Adrenal gland (tissue), 12 donors: ENCODE data around the gene WDR31. TPM values are rescaled to one million over a fixed set of nuclear protein-coding genes. Genes with fewer than 3 reads are reported as not detected.

Experiments
- DNase-seq, 7 donors: peaks; one replicate each; pipeline ENCODE4 v3.0.0-alpha.2; 2019 to 2020
- H3K27ac ChIP-seq, 5 donors: fragments of 200-600 bp; sonication (generic) in 4 of 5; 1 replicate in 3 of 5; 2 replicates in 2 of 5; pipeline versions ENCODE4 v1.5.1 to v1.8.0; 2016 to 2020; ENCODE audit warnings: mild to moderate bottlenecking in 1 of 5
- H3K27me3 ChIP-seq: fragments of 200-600 bp; 2 replicates; pipeline ENCODE4 v1.8.0; 2021
- H3K36me3 ChIP-seq, 2 donors: fragments of 200-600 bp; replicated peaks in 1 of 2; 1 replicate in 1 of 2; 2 replicates in 1 of 2; pipeline versions ENCODE4 v1.5.1 to v1.8.0; 2018 to 2022
- H3K4me1 ChIP-seq, 2 donors: fragments of 200-600 bp; replicated peaks in 1 of 2; 1 replicate in 1 of 2; 2 replicates in 1 of 2; pipeline versions ENCODE4 v1.5.1 to v1.8.0; 2018 to 2021
- H3K4me3 ChIP-seq, 4 donors: fragments of 200-600 bp; sonication (generic) in 3 of 4; one replicate each; pipeline ENCODE4 v1.5.1; 2016 to 2018
- H3K9me3 ChIP-seq, 3 donors: fragments of 200-600 bp; sonication (generic) in 1 of 3; replicated peaks in 1 of 3; 1 replicate in 2 of 3; 2 replicates in 1 of 3; pipeline versions ENCODE4 v1.5.1 to v1.8.0; 2016 to 2021
- POLR2A ChIP-seq, 2 donors: fragments of 450-650 bp; IDR thresholded peaks; one replicate each; pipeline ENCODE4 v1.6.1; 2017; ENCODE audit warnings: antibody characterized with exemption in 2 of 2, mild to moderate bottlenecking in 2 of 2, moderate library complexity in 1 of 2
- WGBS, 4 donors: extraction: QIAGEN DNeasy Blood & Tissue Kit in 2 of 4; methylation state at CpG; one replicate each; pipeline versions ENCODE4 v1.1.5 to v1.1.7; 2013 to 2017; 5-methylcytosine and 5-hydroxymethylcytosine counted together
- intact Hi-C, 2 donors: fragments of 100-400 bp; cut with DNase I; formaldehyde crosslinking; loops; one replicate each; pipeline versions ENCODE4 v1.14.1 to v1.15.0; 2022 to 2023
- polyA plus RNA-seq, 3 donors: library from polyadenylated mRNA; stranded (reverse); fragments of 200-250 nt in 2 of 3; fragments of 350-450 nt in 1 of 3; fragmentation: Illumina TruSeq in 1 of 3; extraction: RNeasy Lipid Tissue Mini Kit (QIAGEN cat#74804) in 1 of 3; gene quantifications; one replicate each; pipeline ENCODE4 v1.2.3, GENCODE V29; 2013 to 2014
- total RNA-seq, 9 donors: library from RNA; depleted of rRNA in 4 of 9; stranded (reverse); fragments of >200 nt in 4 of 9; fragments of 120-200 nt in 1 of 9; fragmentation: NEBNext Ultra II Directional in 1 of 9; extraction: Animal tissue kit (Norgen Biotek cat#: 25700) in 1 of 9; gene quantifications; one replicate each; pipeline versions ENCODE4 v1.1.0 to v1.2.4, GENCODE V29; 2013 to 2023
- TF ChIP-seq, protein P1 (sequence below), 6 experiments: fragments of 450-650 bp in 4 of 6; fragments of 200-600 bp in 2 of 6; sonication (generic) in 1 of 6; IDR thresholded peaks; 1 replicate in 5 of 6; 2 replicates in 1 of 6; pipeline versions ENCODE4 v1.5.1 to v1.8.0; 2016 to 2021; ENCODE audit warnings: antibody characterized with exemption in 6 of 6, mild to moderate bottlenecking in 2 of 6, moderate library complexity in 1 of 6
- donor health status: healthy with polysubstance abuse.
- donor health status: Bipolar disorder and iron deficiency.
- donor health status: DM: yes; HTN: yes; CAD: no.
- donor health status: DM: no; HTN: no; CAD: no.
- donor health status: DM: no; HTN: no; CAD: no.
- donor health status: DM: yes; HTN: yes; CAD: no.

The WDR31 gene
- total and polyA plus RNA-seq, 12 donors = 3.1 to 16.5 (median 7.5) TPM

DNA sequence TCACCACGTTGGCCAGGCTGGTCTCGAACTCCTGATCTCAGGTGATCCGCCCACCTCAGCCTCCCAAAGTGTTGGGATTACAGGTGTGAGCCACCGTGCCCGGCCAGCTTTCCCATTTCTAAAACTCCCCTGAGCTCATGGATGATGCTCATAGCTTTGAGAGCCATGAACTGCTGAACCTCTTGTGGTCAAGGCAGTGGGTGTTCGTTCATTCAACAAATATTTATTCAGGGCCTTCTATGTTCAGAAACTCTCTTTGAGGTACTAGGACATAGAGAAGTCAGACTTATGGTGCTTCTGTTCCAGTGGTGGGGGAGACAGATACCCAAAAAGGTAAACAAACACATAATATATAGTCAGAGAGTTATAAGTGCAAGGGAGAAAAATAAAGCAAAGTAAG lies 11.9 kb upstream of the WDR31 start:
- TF ChIP-seq, protein P1, sequence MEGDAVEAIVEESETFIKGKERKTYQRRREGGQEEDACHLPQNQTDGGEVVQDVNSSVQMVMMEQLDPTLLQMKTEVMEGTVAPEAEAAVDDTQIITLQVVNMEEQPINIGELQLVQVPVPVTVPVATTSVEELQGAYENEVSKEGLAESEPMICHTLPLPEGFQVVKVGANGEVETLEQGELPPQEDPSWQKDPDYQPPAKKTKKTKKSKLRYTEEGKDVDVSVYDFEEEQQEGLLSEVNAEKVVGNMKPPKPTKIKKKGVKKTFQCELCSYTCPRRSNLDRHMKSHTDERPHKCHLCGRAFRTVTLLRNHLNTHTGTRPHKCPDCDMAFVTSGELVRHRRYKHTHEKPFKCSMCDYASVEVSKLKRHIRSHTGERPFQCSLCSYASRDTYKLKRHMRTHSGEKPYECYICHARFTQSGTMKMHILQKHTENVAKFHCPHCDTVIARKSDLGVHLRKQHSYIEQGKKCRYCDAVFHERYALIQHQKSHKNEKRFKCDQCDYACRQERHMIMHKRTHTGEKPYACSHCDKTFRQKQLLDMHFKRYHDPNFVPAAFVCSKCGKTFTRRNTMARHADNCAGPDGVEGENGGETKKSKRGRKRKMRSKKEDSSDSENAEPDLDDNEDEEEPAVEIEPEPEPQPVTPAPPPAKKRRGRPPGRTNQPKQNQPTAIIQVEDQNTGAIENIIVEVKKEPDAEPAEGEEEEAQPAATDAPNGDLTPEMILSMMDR (IDR thresholded peaks at IDR 0.05) = no peak
- no peak for TF ChIP-seq POLR2A (IDR thresholded peaks at IDR 0.05)
- WGBS, 4 donors = 83 to 87% (median 85%) methylated on average over 6 of the region's 6 CpGs
- intact Hi-C loops = no loop called here

DNA sequence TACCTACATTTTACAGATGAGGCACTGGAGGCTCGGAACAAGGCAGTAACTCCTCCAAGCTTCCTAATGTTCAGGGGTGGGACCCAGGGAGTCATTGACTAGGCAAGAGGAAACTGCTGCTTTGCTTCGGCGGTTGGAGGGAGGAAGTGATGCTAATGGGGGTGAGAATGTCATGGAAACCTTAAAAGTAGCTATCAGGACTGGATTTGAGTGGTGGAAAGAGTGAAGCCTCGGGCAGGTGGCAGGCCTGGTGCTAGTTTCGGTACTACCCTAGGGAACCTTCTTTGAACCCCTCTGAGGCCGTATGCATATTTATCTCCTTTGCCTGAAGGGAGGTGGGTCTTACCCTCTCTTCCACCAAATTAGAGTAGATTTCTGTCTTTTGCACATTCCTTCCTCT lies 10.9 kb upstream of the WDR31 start:
- TF ChIP-seq POLR2A (IDR thresholded peaks at IDR 0.05) = no peak
- TF ChIP-seq, protein P1 (IDR thresholded peaks at IDR 0.05) = no peak
- WGBS, 4 donors = 54 to 61% (median 60%) methylated on average over 5 to 6 of the region's 6 CpGs
- H3K27ac ChIP-seq = no peak overlapping the region
- no peaks in the 10 kb centered on the region for H3K36me3 ChIP-seq
- no peaks in the 10 kb centered on the region for H3K9me3 ChIP-seq
- H3K4me3 ChIP-seq = no peak overlapping the region
- intact Hi-C loops = no loop called here
- DNase-seq = no peak
- H3K4me1 ChIP-seq = peaks cover 0 to 7% of the 10 kb centered on the region in 2 donors
- no peaks in the 10 kb centered on the region for H3K27me3 ChIP-seq

More for the DNA sequence above, 11.9 kb upstream of the WDR31 start:
- no peak overlapping the region for H3K4me3 ChIP-seq
- H3K4me1 ChIP-seq = peaks cover 0 to 7% of the 10 kb centered on the region in 2 donors
- no peaks in the 10 kb centered on the region for H3K27me3 ChIP-seq
- DNase-seq = peak in 1 of 7 donors; percentile 15
- H3K9me3 ChIP-seq = no peaks in the 10 kb centered on the region
- no peaks in the 10 kb centered on the region for H3K36me3 ChIP-seq
- H3K27ac ChIP-seq = no peak overlapping the region

DNA sequence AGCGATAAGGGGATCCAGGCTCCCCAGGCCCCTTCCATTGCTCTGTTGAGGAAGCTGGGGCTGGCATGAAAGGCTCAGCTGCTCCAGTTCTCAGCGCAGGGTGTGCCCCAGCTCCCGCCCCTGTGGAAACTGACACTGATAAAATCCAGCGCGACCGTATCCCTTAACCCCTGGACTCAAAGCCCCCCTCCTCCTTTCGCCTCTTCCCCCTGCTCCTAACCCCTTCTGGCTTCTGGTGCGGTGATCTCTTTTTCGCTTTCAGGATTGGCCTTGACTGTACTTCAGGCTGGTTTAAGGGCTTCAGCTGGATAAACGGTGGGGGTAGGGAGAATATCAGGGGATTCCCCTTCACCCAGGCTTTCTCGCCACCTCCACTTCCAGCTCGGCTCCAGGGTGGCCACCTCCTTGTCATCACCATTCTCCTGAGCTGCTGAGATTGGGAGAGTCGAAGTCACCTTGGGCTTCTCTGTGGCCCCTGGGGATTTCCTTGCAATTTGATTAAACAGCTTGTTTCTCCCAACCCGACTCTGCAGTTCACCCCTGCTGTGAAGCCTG lies 10.1 kb upstream of the WDR31 start:
- peak in 1 of 7 donors; percentile 43 for DNase-seq
- Histone ChIP-seq H3K4me3 (peak overlapping the region in 1 of 4 donors; percentile 85), H3K27me3 (no peaks in the 10 kb centered on the region), H3K27ac (no peak overlapping the region), H3K4me1 (peaks cover 0 to 7% of the 10 kb centered on the region in 2 donors), H3K9me3 (no peaks in the 10 kb centered on the region), H3K36me3 (no peaks in the 10 kb centered on the region)
- intact Hi-C loops = no loop called here
- 8 to 11% (median 10%) methylated on average over 13 to 14 of the region's 14 CpGs for WGBS, 4 donors
- TF ChIP-seq POLR2A (IDR thresholded peaks at IDR 0.05) = no peak
- TF ChIP-seq, protein P1 (IDR thresholded peaks at IDR 0.05) = no peak

DNA sequence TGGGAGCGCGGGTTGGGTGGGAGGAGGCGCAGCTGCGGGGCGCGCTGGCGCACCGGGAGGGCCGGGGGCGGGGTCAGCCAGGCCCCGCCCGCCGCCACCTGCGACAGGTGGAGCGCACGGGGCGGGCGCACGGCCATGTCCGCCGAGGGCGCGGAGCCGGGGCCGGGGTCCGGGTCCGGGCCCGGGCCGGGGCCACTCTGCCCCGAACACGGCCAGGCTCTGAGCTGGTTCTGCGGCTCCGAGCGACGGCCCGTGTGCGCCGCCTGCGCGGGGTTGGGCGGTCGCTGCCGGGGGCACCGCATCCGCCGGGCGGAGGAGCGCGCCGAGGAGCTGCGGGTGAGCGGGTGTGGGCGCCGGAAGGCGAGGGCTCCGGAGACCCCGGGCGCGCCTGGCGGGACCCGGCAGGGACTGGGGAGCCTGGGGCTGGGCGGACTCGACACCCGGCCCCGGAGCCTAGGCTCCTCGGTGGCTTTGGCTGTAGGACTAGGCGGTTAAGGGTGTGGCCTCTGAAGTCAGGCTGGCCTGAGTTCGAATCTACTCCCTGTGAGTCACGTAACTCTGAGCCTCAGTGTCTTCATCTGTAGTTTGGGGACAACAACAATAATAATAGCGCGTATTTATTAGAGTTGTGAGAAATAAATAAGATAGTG lies 9.5 kb upstream of the WDR31 start, which contains the start of gene BSPRY:
BSPRY (plus strand) TSS at position 97 of the 650 bp plus-strand sequence; CDS start at position 136, 39 bp downstream.
- H3K4me1 ChIP-seq = peaks cover 0 to 7% of the 10 kb centered on the region in 2 donors
- no peak within 1 kb of the TSS for H3K27ac ChIP-seq
- peak within 1 kb of the TSS in 2 of 4 donors; percentile 27 to 85 for H3K4me3 ChIP-seq
- intact Hi-C loops = no loop called here
- no peaks in the 10 kb centered on the region for H3K9me3 ChIP-seq
- H3K36me3 ChIP-seq = no peaks in the 10 kb centered on the region
- TF ChIP-seq, protein P1 (IDR thresholded peaks at IDR 0.05) = no peak
- no peak for TF ChIP-seq POLR2A (IDR thresholded peaks at IDR 0.05)
- DNase-seq = peak in 1 of 7 donors; percentile 42
- WGBS, 4 donors = 0 to 9% (median 1%) methylated on average over 5 to 71 of the region's 71 CpGs
- no peaks in the 10 kb centered on the region for H3K27me3 ChIP-seq
